Stimulated activated CD8-positive, alpha-beta memory T cell treated with anti-CD3 and anti-CD28 coated beads, Interleukin-2, amount 100 ng/mL, for 48 hours (primary cell): Measurements from ENCODE around the gene AGAP1.

Source experiments
- DNase-seq, 2 donors: peaks; one replicate each; pipeline ENCODE4 v3.0.0-alpha.2; 2020; ENCODE audit warnings: low read depth in 2 of 2

AGAP1 gene

DNA sequence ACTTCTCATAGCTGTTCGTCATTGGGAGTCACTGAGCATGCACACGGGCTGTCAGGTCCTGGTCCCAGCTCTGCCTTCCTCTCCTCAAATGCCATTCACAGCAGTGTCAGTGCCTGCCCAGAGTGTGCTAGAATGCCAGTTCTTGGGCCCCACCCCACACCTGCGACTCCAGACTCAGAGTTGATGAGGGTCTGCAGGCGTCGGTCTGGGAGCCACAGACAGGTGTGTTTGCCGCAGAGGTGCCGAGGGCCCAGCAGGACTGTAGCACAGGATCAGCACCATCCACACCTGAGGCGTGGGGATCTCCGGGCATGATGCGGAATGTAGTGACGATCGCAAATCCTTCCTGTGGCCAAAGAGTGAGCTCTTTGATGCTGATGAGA is 56.5 kb downstream of the AGAP1 start:
- no peak for DNase-seq

GRCh38 chr2:235550946-235551345 is 57.1 kb downstream of the AGAP1 start:
- no peak for DNase-seq

- DNase-seq: no peak
These were observed 58.1 kb downstream of the AGAP1 start for GRCh38 chr2:235551965-235552364.

DNA sequence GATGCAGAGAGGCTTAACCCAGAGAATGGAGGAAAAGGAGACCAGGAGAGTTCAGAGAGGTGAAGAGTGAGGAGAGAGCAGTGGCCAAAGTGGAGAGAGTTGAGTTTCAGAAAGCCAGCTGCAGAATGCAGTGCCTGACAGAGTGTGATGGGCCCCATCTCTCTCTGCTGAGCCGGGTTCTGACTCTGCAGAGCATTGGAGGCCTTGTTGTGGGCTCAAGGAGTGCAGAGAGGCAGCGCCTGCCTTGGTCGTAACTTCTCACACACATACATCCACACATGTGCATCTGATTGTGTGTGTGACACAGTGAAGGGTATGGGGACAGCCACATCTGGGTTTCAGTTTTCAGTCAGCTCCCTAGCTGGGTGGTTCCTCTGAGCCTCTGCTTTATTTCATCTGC is 58.8 kb downstream of the AGAP1 start:
- DNase-seq: no peak

DNA sequence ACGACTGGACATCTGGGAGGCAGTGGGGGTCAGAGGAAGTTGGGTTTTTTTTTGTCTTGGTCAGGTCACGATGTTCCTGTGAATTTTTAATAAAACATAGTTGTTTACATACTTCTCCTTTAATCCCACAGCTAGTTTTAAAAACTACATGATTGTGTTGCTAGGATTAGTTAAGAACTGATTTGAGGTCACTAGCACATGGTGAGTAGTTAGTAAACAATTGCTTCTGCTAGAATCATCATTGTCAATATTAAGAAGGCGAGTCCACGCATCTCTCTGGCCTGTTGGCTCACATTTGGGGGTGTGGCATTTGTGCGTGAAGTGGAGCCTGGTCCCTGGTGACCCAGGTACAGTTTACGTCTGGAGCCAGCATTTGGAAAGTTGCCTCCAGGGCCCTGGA is 59.4 kb downstream of the AGAP1 start:
- DNase-seq: no peak

- DNase-seq: no peak
These were observed 59.9 kb downstream of the AGAP1 start for GRCh38 chr2:235553696-235554100.

DNA sequence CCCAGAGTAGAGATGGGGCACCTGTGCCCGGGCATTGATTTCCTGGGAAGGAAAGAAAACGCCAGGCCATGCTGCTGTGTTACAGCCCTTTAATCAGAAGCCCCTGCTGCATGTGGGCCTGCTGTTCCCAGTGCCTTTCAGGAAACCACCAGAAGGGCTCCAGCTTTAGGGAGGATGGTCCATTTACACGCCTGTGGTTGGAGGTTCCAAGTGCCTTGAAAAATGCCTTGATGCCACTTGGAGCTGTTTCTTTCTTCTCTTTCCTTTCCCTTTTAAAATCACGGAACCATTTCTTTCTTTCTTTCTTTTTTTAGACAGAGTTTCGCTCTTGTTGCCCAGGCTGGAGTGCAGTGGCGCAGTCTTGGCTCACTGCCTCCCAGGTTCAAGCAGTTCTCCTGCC is 60.5 kb downstream of the AGAP1 start:
- DNase-seq: no peak

GRCh38 chr2:235554936-235555335 is 61.1 kb downstream of the AGAP1 start:
- no peak for DNase-seq

DNA sequence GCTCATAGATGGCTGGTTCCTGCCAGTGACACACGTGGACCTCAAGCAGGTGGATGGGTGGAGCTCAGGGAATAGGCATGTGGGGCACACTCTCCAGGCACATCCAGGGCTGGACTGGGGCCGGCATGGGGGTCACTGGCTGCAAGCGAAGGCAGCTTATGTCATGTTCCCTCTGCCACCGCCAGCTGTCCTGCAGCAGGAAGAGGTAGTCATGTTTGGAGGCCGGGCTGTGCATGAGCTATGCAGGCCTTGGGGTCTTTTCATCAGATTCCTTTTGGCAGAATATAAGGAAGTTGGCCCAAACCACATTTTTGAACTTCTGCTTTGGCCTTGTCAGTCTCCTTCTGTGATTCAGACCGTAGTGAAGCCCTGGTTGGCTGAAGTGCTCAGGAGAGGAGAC is 61.5 kb downstream of the AGAP1 start:
- DNase-seq: no peak

- no peak for DNase-seq
These were observed 62.2 kb downstream of the AGAP1 start for GRCh38 chr2:235556086-235556485.

DNA sequence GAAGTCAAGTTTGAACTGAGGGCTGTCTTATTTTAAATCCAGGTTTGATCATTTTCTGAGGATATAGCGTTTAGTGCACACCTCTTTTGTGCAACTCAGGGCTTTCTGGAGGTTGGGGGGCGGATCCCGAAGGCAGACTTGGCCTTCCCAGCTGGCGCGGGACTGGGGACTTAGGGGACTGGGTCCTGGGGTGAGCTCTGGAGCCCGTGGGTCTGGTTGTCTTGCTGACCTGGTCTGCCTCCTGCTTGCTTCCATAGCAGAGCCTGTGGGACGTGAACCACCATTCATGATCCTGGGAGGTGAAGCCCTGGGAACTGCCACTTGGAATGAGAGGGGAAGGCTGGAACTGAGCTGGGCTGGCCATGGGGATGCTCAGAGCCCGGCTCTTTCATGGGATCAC is 63.1 kb downstream of the AGAP1 start:
- no peak for DNase-seq

DNA sequence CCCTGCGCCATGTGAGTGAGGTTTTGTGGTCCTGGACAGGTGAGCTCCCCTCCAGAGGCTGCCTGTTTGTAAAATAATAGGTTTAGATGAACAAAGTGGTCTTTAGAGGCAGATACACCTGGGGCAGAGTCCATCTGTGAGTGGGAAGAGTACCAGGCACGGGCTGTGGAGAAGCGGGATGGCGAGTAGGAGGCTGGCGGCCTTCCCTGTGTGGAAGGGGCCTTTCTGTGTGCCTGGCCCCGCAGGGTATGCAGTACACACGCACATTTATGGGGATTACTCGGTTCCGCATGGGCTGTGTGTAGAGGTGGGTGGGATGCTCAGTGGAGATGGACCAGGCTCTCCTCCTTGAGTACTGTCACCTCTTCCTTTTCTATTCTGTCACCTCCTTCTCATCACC is 64.1 kb downstream of the AGAP1 start:
- DNase-seq: no peak

DNA sequence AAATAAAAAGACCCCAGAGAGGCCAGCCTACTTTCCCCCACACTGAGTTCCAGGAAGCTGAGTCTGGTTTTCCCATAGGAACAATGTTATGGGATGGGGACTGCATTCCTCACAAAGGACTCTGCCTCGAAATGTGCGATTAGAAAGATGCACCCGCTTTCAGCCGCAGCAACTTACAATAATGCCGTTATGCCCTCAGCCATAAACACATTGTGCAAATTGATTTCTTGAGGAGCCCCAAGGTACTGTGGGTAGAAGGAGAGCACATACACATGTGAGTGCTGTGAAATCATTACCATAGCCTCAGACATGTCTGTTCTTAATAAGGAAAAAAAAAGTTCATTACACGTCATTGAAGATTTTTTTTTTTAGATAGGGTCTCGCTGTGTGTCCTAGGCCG is 64.7 kb downstream of the AGAP1 start:
- DNase-seq: no peak

GRCh38 chr2:235560345-235560744 is 66.5 kb downstream of the AGAP1 start:
- DNase-seq: no peak

GRCh38 chr2:235561450-235561849 is 67.6 kb downstream of the AGAP1 start:
- no peak for DNase-seq

- DNase-seq: no peak
These were observed 68.4 kb downstream of the AGAP1 start for GRCh38 chr2:235562065-235562747.

DNA sequence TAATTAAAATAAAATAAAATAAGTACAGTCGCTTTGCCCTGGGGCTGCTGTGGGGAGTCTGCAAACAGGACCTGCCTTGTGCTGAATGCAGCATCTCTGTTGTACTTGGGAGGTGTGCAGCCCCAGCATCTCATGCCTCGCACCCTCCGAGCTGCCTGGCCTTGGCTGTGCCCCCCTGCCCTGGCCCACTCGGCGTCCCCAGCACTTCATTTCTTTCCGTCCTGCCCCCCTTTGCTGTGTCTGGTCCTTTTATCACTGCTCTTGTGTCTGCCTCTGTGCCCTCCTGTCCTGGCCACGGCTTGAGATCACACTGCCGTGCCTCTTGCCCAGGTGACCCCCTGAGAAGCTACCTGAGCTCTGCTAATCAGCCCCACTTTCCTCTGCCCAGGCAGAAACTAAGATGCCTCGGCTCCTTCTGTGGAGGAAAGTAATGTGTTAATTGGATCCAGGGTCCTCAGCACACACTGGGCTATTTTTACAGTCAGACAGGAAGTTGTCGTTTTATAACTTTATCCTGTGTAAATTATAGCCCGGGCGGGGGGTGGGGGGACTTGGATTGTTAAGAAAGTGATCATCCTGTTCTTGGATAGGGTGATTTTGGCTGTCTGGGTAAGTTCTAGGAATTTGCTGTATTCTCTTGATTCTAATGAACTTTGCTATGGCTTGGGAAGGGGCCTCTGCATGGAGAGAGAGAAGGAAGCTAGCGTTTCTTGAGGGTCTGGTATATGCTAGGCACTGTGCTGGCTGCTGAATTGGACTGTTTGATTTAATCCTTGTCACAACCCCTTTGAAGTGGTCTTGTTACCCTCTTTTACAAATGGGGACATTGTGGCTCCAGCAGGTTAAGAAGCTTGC is 69.4 kb downstream of the AGAP1 start:
- DNase-seq: no peak

GRCh38 chr2:235564066-235564465 is 70.2 kb downstream of the AGAP1 start:
- DNase-seq: no peak

- no peak for DNase-seq
These were observed 71.2 kb downstream of the AGAP1 start for GRCh38 chr2:235564884-235565530.

DNA sequence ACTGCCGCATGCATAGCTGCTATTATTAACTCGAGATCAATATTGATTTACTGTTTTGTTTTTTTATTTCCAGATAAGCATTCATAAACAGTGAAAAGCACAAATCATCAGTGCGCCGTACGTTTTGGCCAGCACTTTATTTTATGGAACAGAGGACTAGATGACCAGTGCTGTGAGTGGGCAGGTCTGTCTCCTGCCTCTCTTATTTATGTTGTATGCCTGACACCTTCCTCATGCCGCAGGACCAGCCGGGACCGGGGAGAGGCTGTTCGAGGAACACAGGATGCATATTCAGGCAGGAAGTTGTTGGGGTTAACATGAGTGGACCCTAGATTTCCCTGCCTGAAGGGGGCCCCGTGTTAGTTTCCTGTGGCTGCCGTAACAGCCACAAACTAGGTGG is 72.6 kb downstream of the AGAP1 start:
- no peak for DNase-seq

DNA sequence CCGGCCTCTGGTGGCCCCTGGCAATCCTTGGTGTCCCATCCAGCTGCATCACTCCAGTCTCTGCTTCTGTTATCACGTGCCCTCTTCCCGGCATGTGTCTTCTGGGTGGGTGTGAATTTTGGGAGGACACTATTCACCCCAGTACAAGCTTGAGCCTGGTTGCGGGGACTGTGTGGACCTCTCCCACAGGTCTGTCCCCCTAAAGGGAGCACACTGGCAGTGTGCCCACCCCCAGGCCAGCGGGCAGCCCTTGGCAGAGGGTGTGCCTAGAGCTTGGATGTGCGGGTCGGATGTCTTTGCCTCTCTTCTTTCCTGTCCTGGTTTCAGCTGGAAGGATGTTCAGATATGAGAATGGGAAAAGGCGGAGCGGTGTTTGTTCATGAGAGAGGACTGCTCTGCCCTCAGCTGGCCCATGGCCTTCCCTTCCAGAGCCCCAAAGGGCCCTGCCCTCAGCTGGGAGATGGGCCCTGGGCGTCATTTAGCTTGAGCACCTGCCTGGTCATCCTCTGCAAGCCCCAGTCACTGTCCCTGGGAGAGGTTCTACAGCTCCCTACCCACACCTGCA is 73.2 kb downstream of the AGAP1 start:
- no peak for DNase-seq

GRCh38 chr2:235567842-235568241 is 74.0 kb downstream of the AGAP1 start:
- no peak for DNase-seq

GRCh38 chr2:235568431-235568830 is 74.6 kb downstream of the AGAP1 start:
- DNase-seq: no peak
